ENCODE measurements around the gene TARS3.
A peak's percentile ranks its signal among the peaks of the same experiment; 100 is the strongest.
"Not testable (repeated sequence)": the region's sequence is repeated elsewhere in the genome, so short reads cannot be mapped to it uniquely, and the experiment has no call there.

Gene TARS3

DNA sequence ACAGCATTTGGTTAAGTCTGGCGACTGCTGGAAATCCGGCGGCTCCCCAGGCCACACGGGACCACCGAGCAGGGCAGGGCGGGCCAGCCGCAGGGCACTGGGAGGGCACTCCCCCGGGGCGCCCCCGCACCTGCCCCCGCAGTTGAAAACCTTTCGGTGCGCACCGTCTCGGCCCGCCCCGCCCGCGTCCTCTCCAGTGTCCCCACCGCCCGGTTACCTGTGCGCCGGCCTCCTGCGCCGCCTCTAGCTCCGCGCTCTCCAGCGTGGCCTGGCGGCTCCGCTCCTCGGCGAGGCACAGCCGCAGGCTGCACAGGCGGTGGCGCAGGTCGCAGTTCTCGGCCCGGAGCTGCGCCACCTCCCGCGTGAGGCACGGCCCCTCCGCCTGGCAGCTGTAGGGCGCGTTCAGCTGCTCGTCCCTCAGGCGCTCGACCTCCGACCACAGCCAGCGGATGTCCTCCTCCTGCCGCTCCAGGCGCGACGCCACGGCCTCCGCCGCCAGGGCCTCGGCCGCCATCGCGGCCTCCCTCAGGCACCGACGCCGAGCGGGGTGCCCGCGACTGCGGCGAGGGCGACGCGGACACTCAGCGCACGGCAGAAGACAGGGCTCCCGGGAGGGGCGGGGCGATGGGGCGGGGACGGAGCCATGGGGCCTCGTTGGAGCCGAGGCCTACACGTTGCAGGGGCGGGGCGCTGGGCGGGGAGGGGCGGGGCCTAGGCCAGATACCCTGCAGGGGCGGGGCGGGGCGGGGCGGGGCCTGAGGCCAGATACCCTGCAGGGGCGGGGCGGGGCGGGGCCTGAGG is at the start of gene TARS3:
TARS3 (minus strand) TSS at position 600 of the 801 bp plus-strand sequence; CDS start at position 514, 86 bp downstream.
- Mint-ChIP-seq H3K4me1 (ENCODE audit: low read depth) (peaks cover 32% of the 10 kb centered on the region), H3K27ac (peak within 1 kb of the TSS; percentile 87), H3K36me3 (ENCODE audit: low read depth) (peaks cover 27% of the 10 kb centered on the region), H3K27me3 (no peaks in the 10 kb centered on the region), H3K4me3 (peak within 1 kb of the TSS; percentile 86), H3K9me3 (peaks cover 7% of the 10 kb centered on the region)

DNA sequence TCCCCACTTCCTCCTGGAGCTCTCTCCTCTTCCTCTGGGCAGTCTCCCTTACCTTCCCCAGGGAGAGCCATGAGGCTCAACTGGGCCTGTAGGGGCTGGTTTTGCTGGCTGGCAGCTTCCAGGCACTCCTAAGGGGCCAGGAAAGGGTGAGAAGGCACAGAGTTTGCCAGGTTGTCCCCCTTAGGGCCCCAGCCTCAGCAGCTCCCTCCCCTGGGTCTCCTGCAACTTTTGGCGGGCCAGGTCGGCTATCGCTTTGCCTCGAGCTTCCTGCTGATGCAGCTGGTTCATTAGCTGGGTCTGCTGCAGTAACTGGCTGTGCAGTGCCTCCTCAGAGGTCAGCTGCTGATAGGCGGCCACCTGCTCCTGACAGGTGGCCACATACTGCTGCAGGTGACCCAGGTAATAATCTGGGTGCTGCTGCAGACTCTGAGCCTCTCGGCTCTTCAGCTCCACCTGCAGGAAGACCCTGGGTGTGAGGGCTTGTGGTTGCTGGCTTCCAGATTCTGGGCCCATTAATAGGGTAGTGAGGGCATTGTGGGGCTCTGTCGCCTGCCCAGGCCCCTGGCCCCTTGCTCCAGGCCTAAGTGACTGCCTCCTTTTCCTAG is 49.3 kb upstream of the TARS3 start:
- Mint-ChIP-seq H3K9me3 (no peaks in the 10 kb centered on the region), H3K27me3 (no peaks in the 10 kb centered on the region), H3K36me3 (ENCODE audit: low read depth) (no peaks in the 10 kb centered on the region), H3K27ac (no peak overlapping the region), H3K4me3 (no peak overlapping the region), H3K4me1 (ENCODE audit: low read depth) (no peaks in the 10 kb centered on the region)

DNA sequence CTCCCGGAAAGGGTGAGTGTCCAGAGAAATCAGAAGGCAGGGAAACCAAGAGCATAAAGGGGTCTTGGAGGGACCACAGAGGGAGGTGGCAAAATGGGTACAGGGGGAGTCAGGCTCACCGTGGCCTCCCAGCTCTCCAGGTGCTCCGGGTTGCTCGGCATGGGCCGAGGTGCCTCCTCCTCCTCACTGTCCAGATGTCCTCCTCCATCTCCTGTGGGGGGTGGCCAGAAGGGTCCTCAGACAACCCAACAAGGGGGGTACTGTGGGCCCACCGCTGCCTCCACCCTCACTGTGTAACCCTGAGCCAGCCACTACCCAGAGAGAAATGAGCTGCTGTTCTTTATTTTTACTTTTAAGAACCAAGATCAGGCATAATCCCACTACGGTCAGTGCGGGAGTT is 48.6 kb upstream of the TARS3 start:
- H3K9me3 Mint-ChIP-seq, result no peaks in the 10 kb centered on the region
- H3K27ac Mint-ChIP-seq, result no peak overlapping the region
- no peaks in the 10 kb centered on the region for H3K27me3 Mint-ChIP-seq
- H3K4me1 Mint-ChIP-seq (ENCODE audit: low read depth), result no peaks in the 10 kb centered on the region
- H3K36me3 Mint-ChIP-seq (ENCODE audit: low read depth), result no peaks in the 10 kb centered on the region
- no peak overlapping the region for H3K4me3 Mint-ChIP-seq

DNA sequence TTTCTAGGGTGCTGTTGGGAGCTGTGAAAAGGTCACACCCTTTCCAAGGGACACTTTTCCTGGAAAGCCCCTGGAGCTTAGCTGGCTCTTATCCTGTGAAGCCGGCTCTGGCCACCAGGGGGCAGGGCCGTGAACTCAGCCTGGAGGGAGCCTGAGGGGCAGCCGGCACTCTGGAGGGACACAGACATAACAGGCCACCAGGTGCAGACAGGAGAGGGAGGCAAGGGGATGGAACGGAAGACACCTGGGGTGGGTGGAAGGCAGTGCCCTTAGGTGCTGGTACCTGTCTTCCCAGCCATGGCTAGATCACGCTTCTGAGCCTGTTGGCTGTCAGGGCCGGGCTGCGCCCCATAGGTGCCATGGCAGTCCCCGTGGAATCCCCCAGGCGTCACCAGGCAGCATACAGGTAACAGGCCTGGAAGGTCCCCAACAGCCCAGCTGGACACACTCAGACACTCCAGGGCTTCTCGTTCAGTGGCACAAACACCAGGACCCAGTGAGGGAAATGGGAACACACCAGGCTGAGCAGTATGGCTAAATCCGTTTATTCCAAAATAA is 42.9 kb upstream of the TARS3 start:
- not testable (repeated sequence) for H3K27me3 Mint-ChIP-seq; H3K27ac Mint-ChIP-seq; H3K4me3 Mint-ChIP-seq; H3K36me3 Mint-ChIP-seq (ENCODE audit: low read depth); H3K4me1 Mint-ChIP-seq (ENCODE audit: low read depth); H3K9me3 Mint-ChIP-seq

DNA sequence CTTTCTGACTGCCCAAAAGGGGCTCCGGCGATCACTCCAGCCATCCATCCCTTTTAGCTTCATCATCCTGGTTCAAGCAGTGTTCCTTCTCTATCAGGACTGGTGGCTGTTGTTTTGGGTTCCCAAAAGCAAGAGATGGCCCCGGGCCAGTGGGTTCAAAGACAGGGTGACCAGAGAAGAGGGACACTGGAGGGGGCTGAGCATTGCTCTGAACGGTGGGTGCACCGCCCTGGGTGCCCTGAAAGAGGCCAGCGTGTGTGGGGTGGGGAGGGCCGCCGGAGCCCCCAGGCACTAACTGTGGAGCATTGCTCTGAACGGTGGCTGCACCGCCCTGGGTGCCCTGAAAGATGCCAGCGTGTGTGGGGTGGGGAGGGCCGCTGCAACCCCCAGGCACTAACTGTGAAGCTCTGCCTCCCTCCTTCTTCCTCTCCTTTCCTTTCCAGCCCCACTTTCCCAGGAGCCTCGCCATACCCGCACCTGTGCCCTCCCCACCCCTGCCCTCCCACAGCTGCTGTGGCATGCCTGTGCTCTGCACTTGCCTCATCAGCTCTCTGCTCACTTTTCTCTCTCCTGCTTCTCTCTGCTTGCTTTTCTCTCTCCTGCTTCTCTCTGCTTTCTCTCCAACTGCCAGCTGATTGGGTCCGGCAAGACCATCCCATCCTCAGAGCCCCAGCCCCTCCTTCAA is 41.6 kb upstream of the TARS3 start:
- Mint-ChIP-seq H3K27me3 (no peaks in the 10 kb centered on the region), H3K9me3 (no peaks in the 10 kb centered on the region), H3K4me3 (no peak overlapping the region), H3K4me1 (ENCODE audit: low read depth) (no peaks in the 10 kb centered on the region), H3K36me3 (ENCODE audit: low read depth) (no peaks in the 10 kb centered on the region), H3K27ac (no peak overlapping the region)

DNA sequence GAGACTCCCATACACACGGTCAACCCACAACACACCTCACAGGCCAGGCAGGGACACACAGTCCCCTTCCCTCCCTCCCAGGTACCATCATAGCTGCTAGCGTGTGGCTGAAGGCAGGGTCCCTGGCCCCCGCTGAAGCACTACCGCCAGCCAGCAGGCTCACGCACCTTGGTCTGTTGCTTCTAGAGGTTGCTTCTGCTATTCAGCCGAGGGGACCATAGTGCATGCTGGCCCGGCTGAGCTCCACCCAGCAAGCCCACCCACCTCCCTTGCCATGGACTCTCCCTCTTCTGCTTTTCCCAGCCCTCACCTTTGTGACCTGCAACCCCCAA is 41.0 kb upstream of the TARS3 start:
- not testable (repeated sequence) for H3K27me3 Mint-ChIP-seq; H3K36me3 Mint-ChIP-seq (ENCODE audit: low read depth); H3K27ac Mint-ChIP-seq; H3K4me3 Mint-ChIP-seq; H3K4me1 Mint-ChIP-seq (ENCODE audit: low read depth); H3K9me3 Mint-ChIP-seq

DNA sequence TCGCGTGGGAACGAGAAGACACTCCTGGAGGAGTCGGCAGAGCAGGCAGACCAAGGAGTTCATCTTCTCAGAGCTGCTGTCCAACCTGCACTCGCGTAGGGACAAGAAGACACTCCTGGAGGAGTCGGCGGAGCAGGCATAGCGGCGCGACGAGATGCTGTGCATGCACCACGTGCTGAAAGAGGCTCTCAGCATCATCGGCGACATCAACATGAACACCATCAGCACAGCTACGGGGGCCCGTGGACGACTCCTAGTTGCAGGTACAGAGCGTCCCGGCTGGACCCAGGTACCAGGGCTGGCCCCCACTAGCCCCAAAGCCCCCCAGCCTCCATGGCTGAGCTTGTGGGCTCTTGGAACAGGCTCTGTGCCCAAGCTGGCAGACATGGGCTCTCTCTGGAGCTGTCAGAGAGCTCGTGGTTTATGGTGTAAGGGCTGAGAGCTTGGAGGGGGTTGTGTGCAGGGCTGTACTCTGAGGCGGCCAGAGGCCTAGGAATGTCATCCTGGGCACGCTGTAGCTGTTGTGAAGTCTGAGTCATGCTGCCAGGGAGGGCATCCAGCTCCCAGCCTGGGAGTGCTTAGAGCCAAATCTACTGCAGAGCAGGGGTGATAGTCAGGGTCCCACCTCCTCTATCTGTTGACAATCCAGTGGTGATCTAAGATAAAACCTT is 40.5 kb upstream of the TARS3 start:
- not testable (repeated sequence) for H3K4me1 Mint-ChIP-seq (ENCODE audit: low read depth); H3K9me3 Mint-ChIP-seq; H3K27ac Mint-ChIP-seq; H3K27me3 Mint-ChIP-seq; H3K4me3 Mint-ChIP-seq; H3K36me3 Mint-ChIP-seq (ENCODE audit: low read depth)

DNA sequence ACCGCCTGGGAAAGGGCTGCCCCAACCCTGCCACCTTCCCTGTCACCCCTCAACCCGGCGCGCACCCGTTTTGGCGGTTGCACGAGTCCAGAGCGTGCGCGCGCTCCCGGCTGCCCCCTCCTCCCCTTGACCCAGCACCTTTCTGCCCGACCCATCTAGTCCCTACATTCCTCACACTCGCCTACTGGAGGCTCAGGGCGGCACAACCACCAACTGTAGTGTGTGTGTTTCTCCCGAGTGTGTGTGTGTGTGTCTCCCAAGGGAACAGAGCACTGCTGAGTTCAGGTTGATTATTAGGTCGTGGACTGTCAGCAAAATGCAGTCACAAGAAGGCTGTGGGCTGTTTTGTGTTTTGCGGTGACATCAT is 22.4 kb upstream of the TARS3 start:
- not testable (repeated sequence) for H3K9me3 Mint-ChIP-seq; H3K27me3 Mint-ChIP-seq; H3K36me3 Mint-ChIP-seq (ENCODE audit: low read depth); H3K27ac Mint-ChIP-seq
- H3K4me3 Mint-ChIP-seq, result peak overlapping the region; percentile 68
- H3K4me1 Mint-ChIP-seq (ENCODE audit: low read depth), result peaks cover 10% of the 10 kb centered on the region

DNA sequence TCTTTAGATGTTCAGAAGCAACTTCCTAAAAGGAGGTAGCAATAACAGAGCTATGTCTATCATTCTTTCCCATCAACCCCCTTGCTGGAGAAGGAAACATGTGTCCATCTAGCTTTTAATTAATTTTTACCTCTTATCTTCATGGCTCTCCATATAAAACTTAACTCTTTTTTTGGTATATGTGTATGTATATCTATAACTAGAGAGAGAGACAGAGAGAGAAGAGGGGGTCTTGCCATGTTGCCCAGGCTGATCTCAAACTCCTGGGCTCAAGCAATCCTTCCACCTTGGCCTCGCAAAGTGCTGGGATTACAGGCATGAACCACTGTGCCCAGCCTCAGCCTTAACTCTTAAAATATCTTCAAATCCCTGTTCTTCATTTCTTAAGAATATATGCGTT is 10.6 kb upstream of the TARS3 start:
- not testable (repeated sequence) for H3K27me3 Mint-ChIP-seq; H3K4me1 Mint-ChIP-seq (ENCODE audit: low read depth); H3K36me3 Mint-ChIP-seq (ENCODE audit: low read depth); H3K27ac Mint-ChIP-seq; H3K4me3 Mint-ChIP-seq; H3K9me3 Mint-ChIP-seq

DNA sequence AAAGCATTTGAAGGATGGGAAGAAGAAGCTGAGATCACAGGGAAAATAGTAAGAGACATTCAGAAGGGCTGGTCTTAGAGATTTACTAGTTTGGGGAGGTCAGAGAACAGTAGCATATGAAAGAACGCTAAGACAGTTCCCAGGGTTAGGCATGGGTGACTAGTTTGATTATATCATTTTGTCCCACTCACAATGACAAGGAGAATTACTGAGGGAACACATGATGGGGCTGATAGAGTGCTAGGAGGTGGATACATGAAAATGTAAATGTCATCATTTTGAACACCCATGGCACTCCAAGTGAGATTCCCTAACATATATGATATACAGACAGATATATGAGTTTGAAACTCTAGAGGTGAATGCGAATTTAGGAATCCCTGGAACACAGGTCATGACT is 9.3 kb upstream of the TARS3 start:
- Mint-ChIP-seq H3K27me3 (no peaks in the 10 kb centered on the region), H3K9me3 (no peaks in the 10 kb centered on the region), H3K27ac (no peak overlapping the region), H3K4me3 (no peak overlapping the region), H3K36me3 (ENCODE audit: low read depth) (no peaks in the 10 kb centered on the region), H3K4me1 (ENCODE audit: low read depth) (no peaks in the 10 kb centered on the region)

DNA sequence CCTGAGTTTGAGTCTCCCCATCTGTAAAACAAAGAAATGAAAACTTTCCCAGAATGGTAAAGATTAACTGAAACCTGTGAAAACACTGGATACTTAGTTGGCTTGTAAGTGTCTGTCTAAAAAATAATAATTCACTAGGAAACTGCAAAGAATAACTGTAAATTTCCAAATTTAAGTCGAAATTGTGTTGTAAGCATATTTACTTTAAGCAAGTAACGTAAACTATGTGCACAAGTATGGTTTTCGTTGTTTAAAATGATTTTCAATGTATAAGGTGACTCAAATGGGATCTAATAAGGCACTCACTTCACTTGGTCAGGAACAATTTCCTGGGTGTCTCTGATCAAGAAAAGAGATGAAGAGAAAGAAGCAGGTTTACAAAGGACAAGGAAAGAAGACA is 8.5 kb upstream of the TARS3 start:
- Mint-ChIP-seq H3K27ac (no peak overlapping the region), H3K27me3 (no peaks in the 10 kb centered on the region), H3K4me1 (ENCODE audit: low read depth) (no peaks in the 10 kb centered on the region), H3K36me3 (ENCODE audit: low read depth) (no peaks in the 10 kb centered on the region), H3K9me3 (no peaks in the 10 kb centered on the region), H3K4me3 (no peak overlapping the region)

DNA sequence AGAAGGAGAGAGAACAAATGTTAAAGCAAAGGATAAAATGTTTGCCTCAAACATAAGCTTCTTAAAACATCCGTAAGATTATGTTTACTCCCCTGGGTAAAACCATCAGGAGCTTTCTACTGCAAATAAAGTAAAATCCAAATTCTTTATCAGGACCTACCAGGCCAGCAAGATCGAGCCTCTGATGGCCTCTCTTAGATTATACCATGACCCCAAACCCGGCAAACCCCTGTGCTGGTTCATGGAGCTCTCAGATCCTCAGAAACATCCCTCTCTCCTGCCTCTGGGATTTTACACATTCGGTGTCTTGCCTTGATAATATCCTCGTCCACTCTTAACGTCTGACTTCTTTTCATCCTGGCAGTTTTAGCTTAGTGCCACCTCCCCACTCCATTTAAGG is 7.5 kb upstream of the TARS3 start:
- no peaks in the 10 kb centered on the region for H3K36me3 Mint-ChIP-seq (ENCODE audit: low read depth)
- no peaks in the 10 kb centered on the region for H3K27me3 Mint-ChIP-seq
- H3K9me3 Mint-ChIP-seq, result no peaks in the 10 kb centered on the region
- no peak overlapping the region for H3K4me3 Mint-ChIP-seq
- H3K27ac Mint-ChIP-seq, result no peak overlapping the region
- no peaks in the 10 kb centered on the region for H3K4me1 Mint-ChIP-seq (ENCODE audit: low read depth)

DNA sequence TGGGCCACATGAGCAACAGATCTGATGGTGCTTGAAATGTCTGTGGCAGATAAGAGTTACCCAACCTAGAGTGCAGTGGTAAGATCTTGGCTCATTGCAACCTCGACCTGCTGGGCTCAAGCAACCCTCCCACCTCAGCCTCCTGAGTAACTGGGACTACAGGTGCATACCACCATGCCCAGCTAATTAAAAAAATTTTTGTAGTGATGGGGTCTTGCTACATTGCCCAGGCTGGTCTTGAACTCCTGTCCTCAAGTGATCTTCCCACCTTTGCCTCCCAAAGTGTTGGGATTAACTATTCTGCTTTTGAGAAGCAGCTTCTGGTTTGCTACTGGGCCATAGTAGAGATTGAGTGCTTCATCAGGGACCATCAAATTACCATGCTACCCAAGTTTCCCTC is 2.9 kb upstream of the TARS3 start:
- no peak overlapping the region for H3K4me3 Mint-ChIP-seq
- no peak overlapping the region for H3K27ac Mint-ChIP-seq
- H3K36me3 Mint-ChIP-seq (ENCODE audit: low read depth), result peaks cover 2% of the 10 kb centered on the region
- peaks cover 19% of the 10 kb centered on the region for H3K4me1 Mint-ChIP-seq (ENCODE audit: low read depth)
- no peaks in the 10 kb centered on the region for H3K27me3 Mint-ChIP-seq
- H3K9me3 Mint-ChIP-seq, result no peaks in the 10 kb centered on the region

DNA sequence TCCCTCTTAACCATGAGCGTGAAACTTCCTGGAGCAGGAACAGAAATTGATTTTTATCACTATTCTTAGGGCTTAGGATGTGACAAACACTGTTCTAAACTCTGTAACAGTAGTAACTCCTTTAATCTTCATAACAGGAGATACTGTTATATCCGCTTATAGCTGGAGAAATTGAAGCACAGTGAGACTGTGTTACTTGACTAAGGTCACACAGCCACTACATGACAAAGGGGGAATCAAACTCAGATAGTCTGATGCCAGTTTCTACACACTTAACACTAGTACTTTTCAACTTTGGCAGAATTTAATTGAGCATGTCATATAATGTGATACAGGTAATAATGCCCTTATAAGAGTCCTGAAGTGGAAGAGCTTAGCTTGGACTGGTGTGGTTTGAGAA is 800 bp upstream of the TARS3 start:
- Mint-ChIP-seq H3K27me3 (no peaks in the 10 kb centered on the region), H3K27ac (no peak overlapping the region), H3K4me3 (peak overlapping the region; percentile 42), H3K4me1 (ENCODE audit: low read depth) (peaks cover 32% of the 10 kb centered on the region), H3K9me3 (peaks cover 7% of the 10 kb centered on the region), H3K36me3 (ENCODE audit: low read depth) (peaks cover 19% of the 10 kb centered on the region)

DNA sequence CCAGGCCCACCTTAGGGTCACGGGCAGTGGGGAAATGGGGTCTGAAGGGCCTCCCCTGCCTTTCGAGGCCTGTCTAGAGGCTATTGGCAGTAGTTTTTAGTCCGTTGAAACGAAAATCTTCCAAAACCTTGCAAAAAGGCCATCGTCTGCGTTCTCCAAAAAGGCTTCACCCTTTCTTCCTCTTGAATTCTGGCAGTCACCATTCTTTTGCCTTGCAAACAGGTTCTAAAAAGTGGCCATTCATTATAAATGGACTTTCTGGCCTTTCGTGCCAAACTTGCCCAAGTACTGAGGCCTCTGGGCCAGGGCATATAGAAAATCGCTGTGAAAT is 367 bp upstream of the TARS3 start:
- Mint-ChIP-seq H3K9me3 (peaks cover 7% of the 10 kb centered on the region), H3K27ac (no peak overlapping the region), H3K4me1 (ENCODE audit: low read depth) (peaks cover 32% of the 10 kb centered on the region), H3K27me3 (no peaks in the 10 kb centered on the region), H3K4me3 (peak overlapping the region; percentile 42), H3K36me3 (ENCODE audit: low read depth) (peaks cover 21% of the 10 kb centered on the region)

All from stimulated activated naive CD8-positive, alpha-beta T cell treated with anti-CD3 and anti-CD28 coated beads, Interleukin-15, Interleukin-2, amounts not matched to agents 100 ng/mL and 50 ng/mL, for 24 hours (primary cell).